ENCODE data around the gene OCLN.
"Not testable (repeated sequence)": the region's sequence is repeated elsewhere in the genome, so short reads cannot be mapped to it uniquely, and the experiment has no call there.

The OCLN gene

DNA sequence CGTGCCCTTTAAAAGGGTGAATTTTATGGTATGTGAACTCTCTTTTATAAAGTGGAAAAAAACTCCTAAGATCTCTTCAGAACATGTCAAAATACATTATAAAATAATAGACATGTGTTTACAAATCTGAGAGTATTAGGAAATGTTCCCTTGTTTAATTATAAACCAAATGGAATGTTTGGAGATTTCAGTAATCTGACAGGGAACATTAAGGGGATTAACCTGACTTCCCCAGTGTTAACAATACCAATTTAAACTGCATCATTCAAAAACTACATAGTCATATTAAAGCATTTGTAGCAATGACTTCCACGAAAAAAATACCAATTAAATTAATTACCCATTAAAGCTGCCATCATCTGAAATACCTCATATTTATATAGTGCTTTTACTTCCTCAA lies 1.6 kb upstream of the OCLN start:
- DNase-seq = no peak

DNA sequence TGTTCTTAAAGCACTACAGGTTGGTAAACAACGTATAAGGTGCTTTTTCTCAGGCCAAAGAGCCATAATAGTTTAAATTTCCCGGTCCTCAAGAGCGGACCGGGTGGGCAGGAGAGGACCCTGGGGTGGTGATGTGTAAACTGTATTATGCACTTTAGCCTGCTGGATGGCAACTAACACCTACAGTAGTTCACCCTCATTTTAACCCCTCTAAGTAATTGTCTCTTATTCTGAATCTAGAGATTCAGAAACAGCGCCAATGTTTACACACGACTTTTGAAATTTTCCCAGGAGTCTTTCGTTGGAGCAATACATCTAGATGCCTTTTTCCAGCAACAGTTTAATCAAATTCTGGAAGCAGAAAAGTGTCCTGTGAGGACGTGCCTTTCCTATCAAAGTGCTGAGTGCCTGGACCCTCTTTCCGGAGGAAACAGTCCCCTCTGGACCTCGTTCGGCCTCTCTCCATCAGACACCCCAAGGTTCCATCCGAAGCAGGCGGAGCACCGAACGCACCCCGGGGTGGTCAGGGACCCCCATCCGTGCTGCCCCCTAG lies 676 bp upstream of the OCLN start:
- peak in 1 of 56 donors; percentile 30 for DNase-seq

DNA sequence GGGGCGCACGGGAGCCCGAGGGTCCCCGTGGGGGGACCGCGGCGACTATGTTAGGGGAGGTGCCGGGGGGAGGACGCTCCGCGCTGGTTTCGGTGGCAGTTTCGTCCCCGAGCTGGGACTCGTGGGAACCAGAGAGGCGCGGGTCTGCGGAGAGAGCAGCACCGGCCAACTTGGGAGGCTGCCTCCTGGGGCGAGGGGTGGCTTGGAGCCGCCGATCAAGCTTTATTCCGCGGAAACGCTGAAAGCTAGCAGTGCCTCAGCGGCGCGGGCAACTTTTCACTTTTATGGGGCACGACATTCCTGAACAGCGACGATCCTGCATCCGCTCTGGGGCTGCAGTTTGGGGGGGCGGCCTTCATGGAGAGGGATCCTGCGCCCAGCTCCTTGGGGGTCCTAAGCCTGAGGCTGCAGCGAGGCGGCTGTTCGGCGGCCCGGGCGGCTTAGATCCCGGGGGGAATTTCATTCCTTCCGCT lies 369 bp downstream of the OCLN start:
- peak in 1 of 56 donors; percentile 24 for DNase-seq

DNA sequence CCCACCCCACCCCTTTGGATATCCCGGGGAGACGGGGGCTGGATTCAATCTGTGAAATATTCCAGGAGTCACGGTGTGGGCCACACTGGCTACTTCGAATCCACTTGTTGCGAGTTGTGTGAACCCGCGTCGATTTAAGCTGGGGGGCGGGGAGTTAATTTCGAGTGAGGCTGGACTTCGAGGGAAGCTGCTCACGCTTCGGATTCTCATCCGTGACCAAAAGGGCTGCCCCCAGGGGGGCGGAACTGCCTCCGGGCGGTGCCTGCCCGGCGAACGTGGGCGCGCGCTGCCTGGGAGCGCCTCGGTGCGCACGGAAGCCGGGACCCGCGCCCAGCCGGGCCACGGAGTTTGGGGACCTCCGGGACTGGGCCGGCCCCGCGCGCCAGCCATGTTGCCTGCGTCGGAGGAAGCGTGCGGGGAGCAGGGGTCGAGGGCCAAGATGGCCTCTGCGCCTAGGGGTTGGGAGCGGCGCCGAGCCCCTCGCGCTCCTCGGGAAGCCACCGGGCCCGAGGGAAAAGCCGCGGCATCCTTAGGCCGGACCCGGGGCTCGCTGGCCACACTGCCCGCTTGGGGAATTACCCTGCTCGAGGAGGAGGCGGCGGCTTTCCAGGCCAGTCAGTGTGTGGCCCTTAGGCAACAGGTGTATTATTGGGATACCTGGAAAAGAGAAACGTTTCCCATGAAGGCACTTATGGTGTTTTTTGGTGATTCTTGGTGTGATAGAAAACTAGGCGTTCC lies 975 bp downstream of the OCLN start:
- peak in 1 of 56 donors; percentile 3 for DNase-seq

DNA sequence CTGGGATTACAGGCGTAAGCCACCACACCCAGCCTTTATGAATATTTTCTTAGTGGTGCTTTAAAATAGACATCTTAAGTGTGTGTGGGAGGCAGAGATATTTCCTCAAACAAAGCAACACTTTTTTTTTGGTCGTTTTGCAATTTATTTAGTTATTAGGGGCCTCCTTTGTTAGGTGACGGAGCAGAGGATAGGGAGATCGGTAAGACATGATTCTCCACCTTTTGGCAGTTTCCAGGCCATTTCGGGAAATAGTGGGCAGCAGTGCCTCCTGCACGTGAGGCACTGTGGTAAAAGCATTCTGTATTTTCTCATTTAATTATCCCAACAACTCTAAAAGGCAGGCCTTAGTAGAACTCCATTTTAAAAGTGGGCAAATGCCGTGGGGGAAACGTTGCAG lies 1.9 kb downstream of the OCLN start:
- no peak for DNase-seq

DNA sequence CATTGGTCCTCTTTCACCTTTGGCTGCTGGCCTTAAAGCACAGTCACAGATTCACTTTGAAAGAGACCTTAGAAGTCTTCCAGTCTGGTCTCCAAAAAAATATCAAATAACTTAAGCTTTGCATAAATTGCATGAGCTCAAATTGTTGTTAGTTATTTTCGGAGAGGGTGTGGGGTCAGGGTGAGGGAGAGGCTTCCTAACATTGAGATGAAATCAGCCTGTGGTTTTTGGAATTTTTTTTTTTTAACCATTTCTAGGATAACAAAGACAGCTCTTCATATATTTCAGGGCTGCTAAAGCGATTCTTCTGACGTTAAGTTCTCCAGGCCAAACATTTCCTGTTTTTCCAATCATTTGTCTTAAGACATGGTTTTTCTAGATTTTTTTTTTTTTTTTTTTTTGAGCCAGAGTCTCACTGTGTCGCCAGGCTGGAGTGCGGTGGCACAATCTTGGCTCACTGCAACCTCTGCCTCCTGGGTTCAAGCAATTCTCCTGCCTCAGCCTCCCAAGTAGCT lies 4.5 kb downstream of the OCLN start:
- no peak for DNase-seq

DNA sequence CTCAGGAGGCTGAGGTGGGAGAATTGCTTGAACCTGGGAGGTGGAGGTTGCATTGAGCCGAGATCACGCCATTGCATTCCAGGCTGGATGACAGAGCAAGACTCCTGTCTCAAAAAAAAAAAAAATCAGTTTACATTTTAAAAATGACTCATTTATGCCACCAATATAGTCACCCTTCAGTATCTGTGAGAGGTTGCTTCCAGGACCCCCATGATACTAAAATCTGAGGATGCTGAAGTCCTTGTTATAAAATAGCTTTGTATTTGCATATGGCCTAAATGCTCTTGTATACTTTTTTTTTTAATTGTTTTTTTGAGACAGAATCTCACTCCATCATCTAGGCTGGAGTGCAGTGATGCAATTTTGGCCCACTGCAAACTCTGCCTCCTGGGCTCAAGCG lies 5.8 kb downstream of the OCLN start:
- DNase-seq = no peak

DNA sequence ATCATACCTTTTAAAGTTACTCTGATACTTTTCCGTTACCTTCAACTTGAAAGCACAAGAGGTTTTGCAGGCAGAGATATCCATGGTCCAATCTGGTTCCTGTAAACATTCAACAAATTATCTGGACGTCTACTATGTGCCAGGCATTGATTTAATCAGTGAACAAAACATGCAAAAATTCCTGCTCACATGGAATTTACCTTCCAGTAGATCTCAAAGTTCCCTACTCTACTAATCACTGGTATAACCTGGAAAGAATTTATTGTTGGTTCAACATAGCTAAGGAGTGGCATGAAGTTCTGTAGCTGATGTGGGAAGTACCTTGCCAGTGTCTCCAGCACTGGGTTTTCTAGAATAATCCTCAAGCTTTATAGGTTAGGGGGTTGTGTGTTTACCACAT lies 9.8 kb downstream of the OCLN start:
- no peak for DNase-seq

DNA sequence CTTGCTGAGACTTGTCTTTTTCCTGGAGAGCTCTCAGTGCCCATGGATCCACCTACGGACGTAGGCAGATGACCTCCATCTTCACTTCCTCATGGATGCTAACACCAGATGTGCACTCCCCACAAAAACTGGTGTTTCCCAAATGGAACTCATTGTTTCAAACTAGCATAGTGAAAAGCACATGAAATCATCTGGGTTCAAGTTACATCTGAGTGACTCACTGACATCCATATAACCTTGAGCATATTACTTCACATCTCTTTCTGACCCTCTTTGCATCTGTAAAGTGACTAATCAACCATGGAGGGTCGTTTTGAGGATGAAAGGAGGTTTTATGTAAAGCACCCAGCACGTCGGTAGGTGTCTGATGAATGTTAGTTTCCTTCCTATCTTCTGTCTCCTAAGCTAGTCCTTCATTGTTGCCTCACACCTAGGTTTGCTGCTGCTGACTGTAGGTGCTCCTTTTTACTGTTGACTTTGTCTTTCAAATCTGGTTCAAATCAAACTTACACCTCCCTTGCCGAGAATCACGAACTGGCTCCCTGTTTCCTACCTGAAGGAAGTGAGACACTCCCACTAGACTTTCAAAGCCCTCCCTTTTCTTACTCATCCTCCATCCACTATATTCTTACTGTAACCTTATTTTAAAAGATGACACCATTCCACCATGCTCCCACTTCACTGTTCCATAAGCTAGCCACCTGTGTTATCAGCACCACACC lies 10.3 kb downstream of the OCLN start:
- DNase-seq = no peak

DNA sequence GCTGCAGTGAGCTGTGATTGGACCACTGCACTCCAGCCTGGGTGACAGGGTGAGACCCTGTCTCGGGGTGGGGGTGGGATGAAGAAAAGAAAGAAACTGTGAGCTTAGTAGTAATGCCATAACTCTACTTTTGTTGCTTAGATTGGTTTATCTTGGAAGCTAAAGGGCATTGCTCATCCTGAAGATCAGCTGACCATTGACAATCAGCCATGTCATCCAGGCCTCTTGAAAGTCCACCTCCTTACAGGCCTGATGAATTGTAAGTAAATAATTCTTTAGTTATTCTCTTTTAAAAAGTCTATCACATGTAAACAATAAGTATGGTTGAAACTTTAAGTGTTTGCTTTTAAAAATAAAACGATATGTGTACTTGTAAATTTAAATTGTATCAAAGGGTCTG lies 11.4 kb downstream of the OCLN start:
- no peak for DNase-seq

DNA sequence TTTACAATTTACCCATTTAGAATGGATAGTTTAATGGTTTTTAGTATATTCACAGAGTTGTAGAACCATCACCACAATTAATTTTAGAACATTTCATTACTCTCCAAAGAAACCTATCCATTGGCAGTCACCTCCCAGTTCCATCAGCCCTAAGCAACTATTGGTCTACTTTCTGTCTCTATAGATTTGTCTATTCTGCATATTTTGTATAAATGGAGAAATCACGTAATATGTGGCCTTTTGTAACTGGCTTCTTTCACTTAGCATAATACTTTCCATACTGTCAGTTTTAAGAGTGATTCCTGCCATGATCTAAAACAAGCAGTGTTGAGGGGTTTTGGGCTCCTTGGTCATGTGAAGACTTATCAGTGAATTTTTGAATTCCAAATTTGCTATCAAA lies 12.7 kb downstream of the OCLN start:
- no peak for DNase-seq

DNA sequence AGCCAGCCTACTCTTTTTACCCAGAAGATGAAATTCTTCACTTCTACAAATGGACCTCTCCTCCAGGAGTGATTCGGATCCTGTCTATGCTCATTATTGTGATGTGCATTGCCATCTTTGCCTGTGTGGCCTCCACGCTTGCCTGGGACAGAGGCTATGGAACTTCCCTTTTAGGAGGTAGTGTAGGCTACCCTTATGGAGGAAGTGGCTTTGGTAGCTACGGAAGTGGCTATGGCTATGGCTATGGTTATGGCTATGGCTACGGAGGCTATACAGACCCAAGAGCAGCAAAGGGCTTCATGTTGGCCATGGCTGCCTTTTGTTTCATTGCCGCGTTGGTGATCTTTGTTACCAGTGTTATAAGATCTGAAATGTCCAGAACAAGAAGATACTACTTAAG lies 16.6 kb downstream of the OCLN start:
- DNase-seq = no peak

DNA sequence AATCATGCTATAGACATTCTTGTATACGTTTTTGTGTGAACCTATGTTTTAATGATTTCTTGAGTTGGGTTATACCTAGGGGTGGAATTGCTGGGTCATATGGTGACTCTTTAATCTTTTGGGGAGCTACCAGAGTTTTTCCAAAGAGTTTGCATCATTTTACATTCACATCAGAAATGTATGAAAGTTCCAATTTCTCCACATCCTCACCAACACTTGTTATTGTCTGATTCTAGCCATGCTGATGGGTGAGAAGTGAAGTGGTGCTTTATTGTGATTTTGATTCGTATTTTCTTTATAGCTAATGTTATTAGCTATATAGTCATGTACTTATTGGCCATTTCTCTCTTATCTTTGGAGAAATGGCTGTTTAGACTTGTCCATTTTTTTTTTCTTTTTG lies 18.1 kb downstream of the OCLN start:
- DNase-seq = no peak

DNA sequence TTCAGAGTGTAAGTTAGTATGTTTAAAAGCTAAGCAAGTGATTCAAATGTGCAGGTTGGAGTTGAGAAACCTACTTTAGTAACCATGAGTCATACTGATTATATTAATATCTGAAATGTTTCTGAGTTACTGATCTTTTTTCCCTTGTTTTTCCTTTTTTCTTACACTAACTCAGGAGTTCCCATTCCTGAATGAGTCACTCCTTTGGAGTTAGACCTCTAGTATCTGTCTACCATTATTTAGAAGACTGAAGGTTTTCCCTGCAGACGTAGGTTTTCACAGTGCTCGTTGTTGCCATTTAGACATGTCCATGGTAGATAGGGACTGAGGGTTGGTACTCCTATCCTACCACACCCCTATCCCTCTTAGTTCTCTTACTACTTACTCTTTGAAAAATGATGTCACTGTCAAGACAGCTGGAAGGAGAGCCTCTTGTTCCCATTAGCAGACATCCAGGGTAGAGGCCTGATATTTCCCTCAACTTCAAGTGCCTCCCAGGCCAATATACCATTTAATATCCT lies 20.2 kb downstream of the OCLN start:
- DNase-seq = no peak

DNA sequence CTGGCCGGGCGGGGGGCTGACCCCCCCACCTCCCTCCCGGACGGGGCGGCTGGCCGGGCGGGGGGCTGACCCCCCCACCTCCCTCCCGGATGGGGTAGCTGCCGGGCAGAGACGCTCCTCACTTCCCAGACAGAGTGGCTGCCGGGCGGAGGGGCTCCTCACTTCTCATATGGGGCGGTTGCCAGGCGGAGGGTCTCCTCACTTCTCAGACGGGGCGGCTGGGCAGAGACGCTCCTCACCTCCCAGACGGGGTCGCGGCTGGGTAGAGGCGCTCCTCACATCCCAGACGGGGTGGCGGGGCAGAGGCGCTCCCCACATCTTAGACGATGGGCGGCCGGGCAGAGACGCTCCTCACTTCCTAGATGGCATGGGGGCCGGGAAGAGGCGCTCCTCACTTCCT lies 23.0 kb downstream of the OCLN start:
- not testable (repeated sequence) for DNase-seq

DNA sequence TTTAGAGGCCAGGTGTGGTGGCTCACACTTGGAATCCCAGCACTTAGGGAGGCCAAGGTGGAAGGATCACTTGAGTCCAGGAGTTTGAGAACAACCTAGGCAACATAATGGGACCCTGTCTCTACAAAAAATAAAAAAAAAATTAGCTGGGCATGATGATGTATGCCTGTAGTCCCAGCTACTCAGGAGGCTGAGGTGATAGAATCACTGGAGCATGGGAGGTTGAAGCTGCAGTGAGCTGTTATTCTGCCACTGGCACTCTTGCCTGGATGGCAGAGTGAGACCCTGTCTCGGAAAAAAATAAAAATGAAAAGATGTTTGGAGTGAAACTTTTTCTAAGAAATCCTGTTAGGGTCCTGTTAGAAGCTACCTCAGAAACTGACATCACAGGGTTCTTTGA lies 24.2 kb downstream of the OCLN start:
- DNase-seq = no peak

DNA sequence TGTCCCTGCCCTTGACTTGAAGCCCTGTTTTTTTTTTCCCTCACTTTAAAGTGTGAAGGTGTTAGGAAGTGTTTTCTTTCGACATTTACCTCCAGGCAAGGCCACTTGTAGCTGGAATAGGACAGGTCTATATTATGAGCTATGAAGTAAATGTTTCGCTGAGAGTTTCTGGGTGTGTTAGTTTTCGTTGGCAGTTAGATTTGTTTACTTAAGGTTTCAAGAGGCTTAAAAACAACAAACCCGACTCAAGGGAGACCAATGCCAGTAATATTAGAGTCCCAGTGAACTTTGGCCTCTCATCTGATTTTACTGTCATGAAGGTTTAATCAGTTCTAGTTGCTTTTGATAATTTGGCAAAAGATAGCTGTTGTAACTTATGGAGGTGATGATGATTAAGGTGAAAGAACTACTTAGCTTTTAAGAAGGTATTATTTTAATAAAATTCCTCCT lies 25.2 kb downstream of the OCLN start:
- DNase-seq = no peak

DNA sequence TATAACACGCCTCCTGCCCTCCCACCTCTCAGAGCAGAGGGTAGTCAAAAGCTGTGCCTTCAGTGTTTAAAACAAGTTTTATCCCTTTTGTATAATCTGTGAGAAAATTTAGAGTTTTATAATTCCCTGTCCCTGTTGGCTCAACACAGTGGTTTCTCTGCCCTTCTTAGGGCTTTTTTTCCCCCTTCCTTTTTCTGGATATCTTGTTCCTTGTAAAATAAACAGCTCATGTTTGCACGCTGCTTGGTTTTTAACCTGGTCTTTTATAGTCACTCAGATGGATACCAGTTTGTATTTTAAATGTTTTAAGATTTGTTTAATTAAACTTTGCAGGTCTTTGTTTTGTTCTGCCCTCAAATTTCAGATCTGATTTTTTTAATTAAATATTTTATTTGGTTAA lies 26.7 kb downstream of the OCLN start:
- DNase-seq = no peak

DNA sequence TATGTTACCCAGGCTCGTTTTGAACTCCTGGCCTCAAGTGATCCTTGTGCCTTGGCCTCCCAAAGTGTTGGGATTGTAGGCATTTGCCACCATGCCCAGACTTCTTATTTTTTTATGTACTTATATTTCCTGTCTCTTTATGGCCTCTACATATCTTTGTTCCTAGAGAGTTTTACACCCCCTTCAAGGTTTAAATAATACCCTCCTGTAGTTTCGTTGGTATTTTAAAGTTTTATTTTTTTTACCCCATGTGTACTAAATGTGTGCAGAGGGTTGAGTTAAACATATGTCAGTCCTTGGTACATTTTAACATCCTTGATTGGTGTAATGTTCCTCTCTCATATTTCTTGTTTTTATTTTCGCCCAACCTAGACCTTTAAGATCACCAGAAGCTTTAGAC lies 29.4 kb downstream of the OCLN start:
- DNase-seq = no peak

DNA sequence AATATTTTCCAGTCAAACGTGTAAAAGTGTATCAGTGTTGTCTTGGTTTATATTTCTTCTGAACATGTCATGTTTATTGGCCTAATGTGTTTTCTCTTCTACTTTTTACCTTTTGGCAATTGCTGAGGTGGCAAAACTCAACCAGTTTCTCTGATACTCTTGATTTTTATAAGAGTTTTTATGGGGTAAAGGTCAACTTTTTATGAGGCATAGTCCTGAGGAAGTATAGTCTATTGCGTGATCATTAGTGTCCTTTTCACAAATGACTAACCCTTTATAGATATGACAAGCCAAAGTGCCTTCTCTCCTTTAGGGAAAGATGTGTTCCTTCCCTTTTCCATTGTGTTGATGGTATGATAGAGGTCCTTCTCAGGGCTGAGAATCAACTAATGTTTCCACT lies 32.9 kb downstream of the OCLN start:
- DNase-seq = no peak

DNA sequence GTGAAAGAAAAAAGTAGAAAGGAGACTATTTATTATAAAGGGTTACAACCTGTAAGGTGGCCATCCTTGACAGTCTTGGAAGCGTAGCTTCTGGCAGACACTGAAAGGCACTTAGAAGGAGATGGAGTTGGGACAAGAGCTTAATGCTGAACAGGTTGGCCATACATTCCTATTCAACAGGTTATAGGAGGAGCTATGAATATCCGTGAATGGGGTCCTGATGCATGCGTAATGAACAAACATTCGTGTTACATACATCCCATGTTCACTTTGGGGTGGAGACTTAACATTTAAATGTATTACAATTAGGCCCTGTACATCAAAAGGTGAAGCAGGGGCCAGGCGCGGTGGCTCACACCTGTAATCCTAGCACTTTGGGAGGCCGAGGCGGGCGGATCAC lies 34.1 kb downstream of the OCLN start:
- no peak for DNase-seq

DNA sequence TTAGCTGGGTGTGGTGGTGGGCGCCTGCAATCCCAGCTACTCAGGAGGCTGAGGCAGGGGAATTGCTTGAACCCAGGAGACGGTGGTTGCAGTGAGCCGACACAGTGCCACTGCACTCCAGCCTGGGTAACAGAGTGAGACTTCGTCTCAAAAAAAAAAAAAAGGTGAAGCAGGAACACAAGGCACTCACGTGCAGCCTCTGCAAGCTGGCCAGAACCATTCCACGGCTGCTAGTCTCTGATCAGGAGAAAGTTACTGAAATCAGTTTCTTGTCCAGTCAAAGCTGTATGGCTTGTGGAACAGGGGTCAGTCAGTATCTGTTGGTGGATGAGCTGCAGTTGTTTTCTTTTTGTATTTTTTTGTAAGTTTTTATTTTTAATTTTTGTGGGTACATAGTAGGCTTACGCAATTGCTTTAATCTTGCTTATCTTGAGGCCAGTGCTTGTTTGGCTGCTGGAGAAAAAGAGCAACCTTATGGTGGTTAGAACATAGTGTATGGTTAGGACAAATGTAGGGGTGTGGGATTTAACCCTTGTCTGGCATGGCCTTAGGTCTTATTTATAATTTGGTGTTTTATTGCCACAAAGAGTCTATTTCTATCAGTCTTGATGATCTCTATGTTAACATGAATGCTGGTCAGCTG lies 34.7 kb downstream of the OCLN start:
- no peak for DNase-seq
